ENCODE measurements around the gene CEP55. TPM values are rescaled to one million over a fixed set of nuclear protein-coding genes. Genes with fewer than 3 reads are reported as not detected.

Gene CEP55
- total and polyA plus RNA-seq, 12 donors: 0.32 to 7.7 (median 1.2) TPM

DNA sequence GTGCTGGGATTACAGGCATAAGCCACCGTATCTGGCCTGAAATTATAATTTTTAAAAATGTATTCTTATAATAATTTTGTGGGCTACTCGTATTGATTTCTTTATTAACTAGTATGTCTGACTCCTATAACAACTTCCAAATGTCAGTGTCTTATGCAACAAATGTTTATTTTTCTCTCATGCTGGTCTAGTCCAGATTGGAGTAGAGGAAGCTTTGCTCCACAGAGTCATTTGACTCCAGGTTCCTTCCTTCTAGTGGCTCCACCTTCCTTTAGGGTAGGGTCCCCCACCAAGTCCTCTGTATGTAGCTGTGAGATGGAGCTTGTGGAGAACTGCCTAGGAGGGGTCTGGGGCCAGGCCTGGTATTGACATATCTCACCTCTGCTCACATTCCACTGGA, 8.7 kb downstream of the CEP55 start:
- Histone ChIP-seq H3K27ac (no peak overlapping the region), H3K27me3 (no peaks in the 10 kb centered on the region), H3K9me3 (replicated peaks in 1 of 3) (no peaks in the 10 kb centered on the region), H3K4me3 (no peak overlapping the region), H3K4me1 (replicated peaks in 1 of 2) (no peaks in the 10 kb centered on the region), H3K36me3 (replicated peaks in 1 of 2) (no peaks in the 10 kb centered on the region)
- WGBS, 4 donors: 93 to 100% (median 96%) methylated on average over 2 of the region's 2 CpGs
- intact Hi-C loops (cut with DNase I): no loop called here
- DNase-seq: no peak
- TF ChIP-seq POLR2A (IDR thresholded peaks at IDR 0.05): no peak
- TF ChIP-seq, protein P1, sequence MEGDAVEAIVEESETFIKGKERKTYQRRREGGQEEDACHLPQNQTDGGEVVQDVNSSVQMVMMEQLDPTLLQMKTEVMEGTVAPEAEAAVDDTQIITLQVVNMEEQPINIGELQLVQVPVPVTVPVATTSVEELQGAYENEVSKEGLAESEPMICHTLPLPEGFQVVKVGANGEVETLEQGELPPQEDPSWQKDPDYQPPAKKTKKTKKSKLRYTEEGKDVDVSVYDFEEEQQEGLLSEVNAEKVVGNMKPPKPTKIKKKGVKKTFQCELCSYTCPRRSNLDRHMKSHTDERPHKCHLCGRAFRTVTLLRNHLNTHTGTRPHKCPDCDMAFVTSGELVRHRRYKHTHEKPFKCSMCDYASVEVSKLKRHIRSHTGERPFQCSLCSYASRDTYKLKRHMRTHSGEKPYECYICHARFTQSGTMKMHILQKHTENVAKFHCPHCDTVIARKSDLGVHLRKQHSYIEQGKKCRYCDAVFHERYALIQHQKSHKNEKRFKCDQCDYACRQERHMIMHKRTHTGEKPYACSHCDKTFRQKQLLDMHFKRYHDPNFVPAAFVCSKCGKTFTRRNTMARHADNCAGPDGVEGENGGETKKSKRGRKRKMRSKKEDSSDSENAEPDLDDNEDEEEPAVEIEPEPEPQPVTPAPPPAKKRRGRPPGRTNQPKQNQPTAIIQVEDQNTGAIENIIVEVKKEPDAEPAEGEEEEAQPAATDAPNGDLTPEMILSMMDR (IDR thresholded peaks at IDR 0.05): no peak

DNA sequence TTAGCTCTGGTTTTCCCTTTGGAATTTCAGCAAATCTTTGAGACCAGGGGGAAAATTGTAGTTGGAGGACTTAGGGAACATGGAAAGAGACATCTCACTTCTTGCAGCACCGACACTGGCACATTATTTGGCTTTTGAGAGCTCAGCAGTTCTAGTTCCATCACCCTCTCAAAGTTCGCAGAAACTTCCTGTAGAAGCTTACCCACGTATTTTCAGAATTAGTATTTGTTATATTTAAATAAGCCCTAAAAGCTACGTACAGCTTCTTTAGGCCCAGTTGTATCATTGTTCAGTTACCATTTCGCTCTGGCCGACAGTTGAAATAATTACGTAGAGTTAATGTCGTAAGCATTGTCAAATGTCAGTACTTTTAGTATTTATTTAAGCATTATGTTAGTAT, 13.4 kb downstream of the CEP55 start:
- intact Hi-C loops (cut with DNase I): no loop called here

DNA sequence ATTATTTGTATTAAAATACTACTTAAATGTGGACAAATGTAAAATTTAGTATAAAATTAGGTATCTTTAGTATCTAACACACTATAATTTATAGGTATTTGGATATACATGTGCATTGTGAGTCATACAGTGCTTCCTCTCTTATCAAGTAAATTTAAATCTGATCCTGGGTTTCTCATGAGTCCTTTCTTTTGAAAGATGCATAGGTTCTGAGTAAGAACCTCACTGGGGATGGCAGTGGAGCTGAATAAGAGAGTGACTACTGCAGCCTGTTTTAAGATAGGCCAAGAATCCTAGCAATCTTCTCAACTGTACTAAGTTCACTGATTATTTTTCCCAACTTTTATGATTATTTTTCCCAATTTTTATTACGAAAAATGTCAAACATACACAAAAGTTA, 16.2 kb downstream of the CEP55 start:
- DNase-seq: no peak
- H3K4me1 ChIP-seq (replicated peaks in 1 of 2): peaks cover 0 to 15% of the 10 kb centered on the region in 2 donors
- no peaks in the 10 kb centered on the region for H3K9me3 ChIP-seq (replicated peaks in 1 of 3)
- TF ChIP-seq POLR2A (IDR thresholded peaks at IDR 0.05): no peak
- TF ChIP-seq, protein P1 (IDR thresholded peaks at IDR 0.05): no peak
- intact Hi-C loops (cut with DNase I): no loop called here
- WGBS, 4 donors: 89 to 98% (median 95%) methylated on average over 1 of the region's 1 CpG
- no peak overlapping the region for H3K27ac ChIP-seq
- H3K36me3 ChIP-seq (replicated peaks in 1 of 2): no peaks in the 10 kb centered on the region
- no peaks in the 10 kb centered on the region for H3K27me3 ChIP-seq
- H3K4me3 ChIP-seq: no peak overlapping the region

More for the DNA sequence above, 13.4 kb downstream of the CEP55 start:
- 93 to 96% (median 95%) methylated on average over 8 of the region's 8 CpGs for whole genome bisulfite sequencing, 4 donors
- DNase-seq: no peak
- no peak overlapping the region for H3K27ac ChIP-seq
- no peak for TF ChIP-seq POLR2A (IDR thresholded peaks at IDR 0.05)
- TF ChIP-seq, protein P1 (IDR thresholded peaks at IDR 0.05): no peak
- H3K27me3 ChIP-seq: no peaks in the 10 kb centered on the region
- H3K9me3 ChIP-seq (replicated peaks in 1 of 3): no peaks in the 10 kb centered on the region
- no peak overlapping the region for H3K4me3 ChIP-seq
- no peaks in the 10 kb centered on the region for H3K36me3 ChIP-seq (replicated peaks in 1 of 2)
- no peaks in the 10 kb centered on the region for H3K4me1 ChIP-seq (replicated peaks in 1 of 2)

DNA sequence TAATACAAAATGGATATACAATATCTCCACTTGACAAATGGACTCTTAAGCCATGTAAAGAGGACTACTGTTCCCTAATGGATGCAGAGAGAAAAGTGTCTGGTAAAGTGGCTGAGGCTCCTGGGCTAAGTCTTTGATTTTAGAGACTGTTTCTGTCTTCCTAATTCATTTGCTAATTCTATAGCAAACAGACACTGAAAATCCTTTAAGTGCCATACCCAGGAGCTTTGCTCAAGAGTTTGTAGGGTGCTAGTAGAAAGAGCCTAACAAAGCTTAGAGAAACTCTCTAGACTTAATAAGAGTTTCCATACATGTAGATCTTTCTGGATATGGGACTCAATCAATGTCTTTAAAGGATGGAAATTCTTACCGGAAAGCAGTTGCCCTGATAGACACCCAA, 16.7 kb downstream of the CEP55 start:
- Histone ChIP-seq H3K9me3 (replicated peaks in 1 of 3) (no peaks in the 10 kb centered on the region), H3K36me3 (replicated peaks in 1 of 2) (no peaks in the 10 kb centered on the region), H3K4me1 (replicated peaks in 1 of 2) (peaks cover 0 to 15% of the 10 kb centered on the region in 2 donors), H3K4me3 (no peak overlapping the region), H3K27ac (no peak overlapping the region), H3K27me3 (no peaks in the 10 kb centered on the region)
- intact Hi-C loops (cut with DNase I): no loop called here
- TF ChIP-seq, protein P1 (IDR thresholded peaks at IDR 0.05): no peak
- TF ChIP-seq POLR2A (IDR thresholded peaks at IDR 0.05): no peak
- 3 to 100% (median 65%) methylated on average over 1 of the region's 1 CpG for WGBS, 4 donors
- no peak for DNase-seq
